A673 (cell line): Measurements from ENCODE around the gene TTLL11.

Experiments used
- CTCF ChIP-seq: fragments of 300-800, 200-600 bp; sonication (generic); conservative IDR thresholded peaks from 2 replicates; pipeline ENCODE4 v1.5.1; 2017; ENCODE audit warnings: low read depth, mild to moderate bottlenecking, antibody characterized with exemption, low read length, moderate library complexity, mixed read lengths
- EZH2 ChIP-seq: fragments of 200-600 bp; sonication (generic); IDR thresholded peaks from 2 replicates; pipeline ENCODE4 v1.6.1; 2017; ENCODE audit warnings: borderline replicate concordance, low read depth, mild to moderate bottlenecking, mixed read lengths, antibody characterized with exemption, low read length; ENCODE audit not compliant: poor library complexity, severe bottlenecking

DNA sequence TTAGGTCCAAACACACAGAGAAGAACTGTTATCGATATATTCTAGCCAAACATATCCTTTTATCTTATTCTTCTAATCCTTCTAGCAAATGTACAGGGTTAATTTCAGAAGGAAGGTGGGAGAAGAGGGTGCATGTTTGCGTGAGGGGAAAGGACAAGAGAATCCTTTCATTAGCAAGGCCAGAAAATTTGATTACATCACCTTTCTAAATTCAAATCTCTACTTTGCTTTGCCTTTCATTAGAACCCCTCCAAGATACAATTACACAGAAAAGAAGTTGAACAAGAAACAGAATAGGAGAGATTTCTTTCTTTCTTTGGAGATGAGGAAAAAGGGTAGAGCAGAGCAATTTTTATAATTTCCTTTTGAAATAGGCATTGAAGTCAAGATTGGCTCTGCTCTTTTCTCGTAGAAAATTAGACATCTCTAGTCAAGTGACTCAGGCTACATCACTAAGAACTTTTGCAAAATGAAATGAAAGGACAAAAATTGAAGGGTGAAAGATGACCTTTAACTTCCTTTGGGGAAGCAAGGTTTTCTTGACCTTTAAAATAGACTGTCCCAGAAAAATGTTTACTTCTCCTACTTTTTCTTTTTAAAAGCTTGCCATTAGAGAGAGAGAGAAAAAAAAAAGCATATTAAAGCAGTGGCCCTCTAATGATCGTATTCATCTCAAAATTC is 81.2 kb downstream of the TTLL11 start:
- TF ChIP-seq EZH2 (no peak), CTCF (no peak)
